ENCODE measurements around the gene ARL11.
A peak's percentile ranks its signal among the peaks of the same experiment; 100 is the strongest.

ARL11 gene

DNA sequence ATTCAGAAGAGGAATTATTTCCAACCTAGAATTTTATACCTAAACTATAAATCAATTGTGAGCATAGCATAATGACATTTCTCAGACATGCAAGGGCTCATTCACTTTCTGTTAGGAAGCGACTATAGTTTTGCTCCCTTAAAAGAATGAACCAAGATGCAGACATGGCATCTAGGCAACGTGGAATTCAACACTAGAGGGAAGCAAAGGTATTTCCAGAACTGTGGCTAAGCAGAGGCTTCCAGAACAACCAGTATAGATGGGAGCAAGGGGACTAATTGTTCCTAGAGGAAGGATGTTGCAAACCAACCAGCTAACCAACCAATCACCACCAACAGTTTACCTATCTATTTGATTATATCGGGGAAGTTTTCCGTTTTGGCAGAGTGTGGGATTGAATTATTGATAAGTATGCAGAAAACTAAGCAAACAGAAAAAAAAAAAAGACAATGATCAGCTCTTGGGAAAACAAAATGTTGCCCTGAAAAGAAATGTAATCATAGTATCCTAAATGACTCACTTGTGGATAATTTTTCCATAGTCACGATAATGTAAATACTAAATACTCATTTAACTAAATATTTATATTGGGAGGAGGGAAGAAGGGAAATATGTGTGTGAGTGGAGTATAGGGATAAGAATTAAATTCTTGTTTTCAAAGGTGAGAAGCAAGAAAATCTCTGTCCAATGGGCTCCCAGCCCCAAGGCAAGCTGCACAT lies 21.1 kb downstream of the ARL11 start:
- peak; percentile 53 for DNase-seq (ENCODE audit: low read depth)

- no peak for DNase-seq (ENCODE audit: low read depth)
Measured at GRCh38 chr13:49649963-49650312, 21.6 kb downstream of the ARL11 start.

- no peak for DNase-seq (ENCODE audit: low read depth)
Measured at GRCh38 chr13:49651570-49652354, 23.5 kb downstream of the ARL11 start.

DNA sequence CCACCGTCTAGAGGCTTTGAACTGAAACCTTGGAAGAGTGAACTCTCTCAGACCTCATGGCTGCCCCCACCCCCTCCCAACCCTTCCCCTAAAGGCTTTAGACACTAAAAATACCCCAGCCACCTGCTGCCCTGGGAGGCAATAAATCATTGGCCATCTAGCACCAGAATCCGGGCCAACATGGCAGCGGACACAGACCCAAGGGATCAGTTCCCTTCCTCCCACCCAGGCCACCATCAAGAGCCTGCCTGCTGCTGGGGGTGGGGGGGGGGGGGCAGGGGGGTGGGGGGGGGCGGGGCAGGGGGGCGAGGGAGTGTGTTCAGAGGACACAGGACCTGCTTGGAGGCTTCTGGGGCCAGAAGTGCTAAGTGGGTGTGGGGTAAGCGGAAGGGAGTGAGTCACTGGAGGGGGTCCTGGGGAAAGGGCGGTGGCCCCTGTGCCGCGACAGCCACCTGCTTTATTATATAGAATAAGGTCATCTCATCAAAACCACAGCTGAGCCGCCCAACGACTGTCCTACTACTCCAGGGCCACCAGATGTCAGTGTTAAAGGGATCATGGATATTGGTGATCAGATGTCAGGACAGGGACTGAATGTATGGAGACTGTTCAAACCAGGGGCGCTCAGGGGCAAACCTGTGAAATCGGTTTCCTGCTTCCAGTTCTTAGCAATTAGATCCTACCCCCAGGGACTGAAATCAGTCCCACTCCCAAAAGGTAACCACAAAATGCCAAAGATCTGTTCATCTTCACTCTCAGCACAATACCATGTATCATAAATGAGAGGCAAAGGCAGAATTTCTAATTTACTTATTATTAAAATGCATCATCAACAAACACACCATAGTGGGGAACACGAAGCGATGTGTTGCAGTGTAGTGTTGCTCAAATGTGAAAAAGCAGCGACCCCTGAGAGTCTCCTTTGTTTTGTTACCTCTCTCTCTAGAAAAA lies 24.3 kb downstream of the ARL11 start:
- peak; percentile 51 for DNase-seq (ENCODE audit: low read depth)

GRCh38 chr13:49653478-49653877 lies 25.2 kb downstream of the ARL11 start:
- DNase-seq (ENCODE audit: low read depth): no peak

DNA sequence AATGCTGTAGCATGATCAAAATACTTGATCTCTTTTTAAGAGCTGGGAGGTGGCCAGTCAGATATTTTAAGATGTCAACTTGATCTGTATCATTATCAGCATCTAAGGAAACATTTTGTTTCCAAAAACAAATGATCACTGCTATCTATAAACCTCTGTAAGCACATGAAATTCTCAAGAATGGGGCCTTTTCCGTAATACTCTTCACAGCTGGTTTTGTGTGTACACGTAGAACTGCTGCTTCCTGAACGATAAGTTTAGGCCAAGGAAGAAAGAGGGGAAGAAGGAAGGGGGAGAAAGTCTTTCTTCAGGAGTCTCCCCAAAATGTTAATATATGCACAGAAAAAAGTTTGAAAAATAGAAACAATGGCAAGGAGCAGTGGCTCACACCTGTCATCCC lies 25.7 kb downstream of the ARL11 start:
- no peak for DNase-seq (ENCODE audit: low read depth)

- DNase-seq (ENCODE audit: low read depth): peak; percentile 26
Measured at GRCh38 chr13:49655906-49656305, 27.6 kb downstream of the ARL11 start.

DNA sequence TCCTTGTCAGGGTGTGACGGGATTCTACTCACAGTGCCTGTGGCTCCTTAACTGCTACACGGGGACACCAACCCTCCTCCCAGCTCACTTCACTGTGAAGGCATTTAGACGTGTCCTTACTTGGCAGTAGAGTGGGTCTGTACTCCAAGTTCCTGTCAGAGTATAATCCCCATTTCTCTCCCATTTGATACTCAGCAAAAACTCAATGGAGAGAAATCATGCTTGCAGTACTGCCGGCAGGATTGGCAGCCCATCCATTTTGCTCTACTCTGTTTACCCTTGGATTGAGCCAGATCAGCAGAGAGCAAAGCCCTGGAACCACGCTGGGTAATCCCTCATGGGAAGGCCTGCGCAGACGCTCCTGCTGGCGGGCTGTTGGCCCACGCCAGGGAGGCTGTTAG lies 28.9 kb downstream of the ARL11 start:
- no peak for DNase-seq (ENCODE audit: low read depth)

- no peak for DNase-seq (ENCODE audit: low read depth)
Measured at GRCh38 chr13:49664606-49665005, 36.3 kb downstream of the ARL11 start.

- DNase-seq (ENCODE audit: low read depth): peak; percentile 63
Measured at GRCh38 chr13:49667773-49668172, 39.5 kb downstream of the ARL11 start.

DNA sequence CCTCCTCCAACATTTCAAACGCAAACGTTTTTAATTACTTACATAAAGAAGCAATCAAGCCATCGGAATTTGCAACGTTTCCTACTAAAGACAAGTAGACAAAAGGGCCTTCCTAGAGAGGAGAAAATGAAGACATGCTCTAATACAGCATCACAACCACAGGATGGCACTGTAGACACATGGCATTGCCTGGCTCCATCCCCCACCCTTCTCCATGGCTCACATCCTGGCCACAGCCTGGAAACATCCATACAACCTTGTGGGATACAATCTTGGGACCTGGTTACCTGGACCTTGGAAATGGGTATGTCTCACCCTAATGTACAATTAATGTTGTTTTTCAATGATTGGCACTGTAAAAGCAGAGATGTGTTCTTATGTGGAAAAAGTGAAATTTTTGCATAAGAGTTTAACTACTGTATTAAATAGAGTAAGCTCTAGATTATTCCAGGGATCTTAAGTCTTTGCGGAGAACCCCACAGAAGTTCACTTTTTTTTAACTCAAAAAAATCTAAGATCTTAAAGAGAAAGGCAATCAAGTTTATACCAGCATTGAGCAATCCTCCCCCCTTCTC lies 41.5 kb downstream of the ARL11 start:
- DNase-seq (ENCODE audit: low read depth): peak; percentile 78

- no peak for DNase-seq (ENCODE audit: low read depth)
Measured at GRCh38 chr13:49670828-49671227, 42.5 kb downstream of the ARL11 start.

DNA sequence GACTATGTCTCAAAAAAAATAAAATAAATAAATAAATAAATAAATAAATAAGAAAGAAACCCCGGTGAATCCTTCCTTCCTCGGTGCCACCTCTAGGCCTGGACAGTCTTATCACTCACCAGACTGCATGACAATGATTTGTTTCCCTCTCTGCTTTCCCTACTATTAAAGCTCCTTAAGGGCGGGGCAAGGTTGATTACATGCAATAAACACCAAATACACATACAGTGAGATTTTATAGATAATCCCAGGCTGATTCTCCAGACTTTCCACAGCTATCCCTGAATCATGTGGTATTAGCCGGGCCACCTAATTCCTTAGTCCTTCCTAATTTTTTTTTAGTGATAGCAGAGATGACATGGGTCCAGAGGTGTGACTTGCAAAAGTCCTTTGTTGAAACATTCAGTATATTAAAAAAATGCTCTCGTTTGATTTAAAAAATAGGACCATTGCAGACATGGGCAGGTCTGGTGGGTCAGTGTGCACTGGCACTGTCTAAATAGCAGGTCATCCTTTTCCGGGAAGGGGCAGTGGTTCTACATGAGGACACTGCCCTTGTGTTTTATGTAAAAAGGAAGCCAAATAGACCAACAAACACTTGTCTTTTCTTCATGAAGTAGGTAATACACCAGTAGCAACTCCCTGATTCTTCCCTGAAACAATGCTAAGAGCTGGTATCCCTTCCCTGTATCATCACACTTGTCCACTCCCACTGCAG lies 48.4 kb downstream of the ARL11 start:
- no peak for DNase-seq (ENCODE audit: low read depth)

DNA sequence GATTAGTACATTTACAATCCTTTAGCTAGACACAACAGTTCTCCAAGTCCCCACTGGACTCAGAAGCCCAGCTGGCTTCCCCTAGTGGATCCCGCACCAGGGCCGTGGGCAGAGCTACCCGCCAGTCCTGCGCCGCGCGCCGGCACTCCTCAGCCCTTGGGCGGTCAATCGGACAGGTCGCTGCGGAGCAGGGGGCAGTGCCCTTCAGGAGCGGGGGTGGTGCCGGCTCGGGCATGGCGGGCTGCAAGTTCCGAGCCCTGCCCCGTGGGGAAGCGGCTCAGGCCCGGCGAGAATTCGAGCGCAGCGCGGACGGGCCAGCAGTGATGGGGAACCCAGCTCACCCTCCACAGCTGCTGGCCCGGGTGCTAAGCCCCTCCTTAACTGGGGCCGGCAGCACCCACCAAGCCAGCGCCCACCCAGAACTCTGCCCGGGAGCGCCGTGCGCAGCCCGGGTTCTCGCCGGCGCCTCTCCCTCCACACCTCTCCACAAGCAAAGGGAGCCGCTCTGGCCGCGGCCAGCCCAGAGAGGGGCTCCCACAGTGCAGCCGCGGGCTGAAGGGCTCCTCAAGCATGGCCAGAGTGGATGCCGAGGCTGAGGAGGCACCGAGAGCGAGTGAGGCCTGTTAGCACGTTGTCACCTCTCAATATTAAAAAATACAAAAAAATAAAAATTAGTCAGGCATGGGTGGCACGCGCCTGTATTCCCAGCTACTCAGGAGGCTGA lies 50.0 kb downstream of the ARL11 start:
- no peak for DNase-seq (ENCODE audit: low read depth)

DNA sequence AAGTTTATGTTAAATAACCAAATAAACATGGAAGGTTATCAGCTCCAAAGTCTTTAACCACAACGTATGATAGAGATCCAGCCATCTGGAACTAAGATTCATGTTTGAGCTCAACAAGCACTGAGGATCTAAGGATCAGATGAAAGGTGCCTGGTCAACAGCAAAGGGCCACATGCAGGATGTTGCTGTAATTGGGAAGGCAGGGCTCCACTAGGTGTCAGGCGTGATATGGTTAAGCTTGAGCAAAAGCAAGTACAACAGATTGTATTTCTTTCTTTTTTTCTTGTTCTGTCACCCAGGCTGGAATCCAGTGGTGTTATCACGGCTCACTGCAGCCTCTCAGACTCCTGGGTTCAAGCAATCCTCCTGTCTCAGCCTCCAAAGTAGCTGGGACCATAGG lies 50.9 kb downstream of the ARL11 start:
- peak; percentile 16 for DNase-seq (ENCODE audit: low read depth)

- peak; percentile 28 for DNase-seq (ENCODE audit: low read depth)
Measured at GRCh38 chr13:49681842-49682435, 53.6 kb downstream of the ARL11 start.
